Keratinocyte (primary cell): ENCODE measurements around the gene PIGBOS1. TPM values are rescaled to one million over a fixed set of nuclear protein-coding genes. Genes with fewer than 3 reads are reported as not detected.

Experiments
- DNase-seq: peaks from one replicate; pipeline ENCODE4 v3.0.0-alpha.2; 2011; ENCODE audit warnings: low read depth, missing footprints, low spot score
- FAIRE-seq: peaks from 2 replicates; lab custom pipeline; 2011; peaks lifted over from hg19 to GRCh38; lab: Jason Lieb, UNC
- H2AFZ ChIP-seq: 2 replicates; pipeline ENCODE4 v1.6.0; 2012; ENCODE audit warnings: low read length, control low read depth, inconsistent platforms; ENCODE audit not compliant: control insufficient read depth
- H3K27ac ChIP-seq: 2 replicates; pipeline ENCODE4 v1.5.1; 2011; ENCODE audit warnings: low read length; ENCODE audit not compliant: control insufficient read depth, insufficient read depth
- H3K27me3 ChIP-seq: 3 replicates; pipeline ENCODE4 v1.6.0; 2011; ENCODE audit warnings: low read length; ENCODE audit not compliant: control insufficient read depth, insufficient read depth; ENCODE audit errors: extremely low read depth
- H3K36me3 ChIP-seq, 2 experiments: 2 replicates in 1 of 2; 3 replicates in 1 of 2; pipeline ENCODE4 v1.5.1; 2011; ENCODE audit warnings: low read length in 2 of 2, mild to moderate bottlenecking in 1 of 2; ENCODE audit not compliant: control insufficient read depth in 2 of 2, insufficient read depth in 2 of 2; ENCODE audit errors: extremely low read depth in 1 of 2
- H3K4me1 ChIP-seq: 3 replicates; pipeline ENCODE4 v1.5.1; 2011; ENCODE audit warnings: low read length; ENCODE audit not compliant: control insufficient read depth, insufficient read depth; ENCODE audit errors: extremely low read depth
- H3K4me2 ChIP-seq: 3 replicates; pipeline ENCODE4 v1.6.0; 2011; ENCODE audit warnings: low read depth, low read length; ENCODE audit not compliant: control insufficient read depth, insufficient read depth; ENCODE audit errors: extremely low read depth
- H3K4me3 ChIP-seq, 3 experiments: fragments of 200-600 bp in 1 of 3; sonication (generic) in 1 of 3; 2 replicates in 2 of 3; 3 replicates in 1 of 3; pipeline ENCODE4 v1.5.1; 2011 to 2016; ENCODE audit warnings: low read length in 3 of 3, mild to moderate bottlenecking in 3 of 3, control low read depth in 2 of 3, inconsistent platforms in 1 of 3, low read depth in 1 of 3, mixed read lengths in 1 of 3, mixed run types in 1 of 3, moderate library complexity in 1 of 3; ENCODE audit not compliant: control insufficient read depth in 2 of 3, insufficient read depth in 2 of 3; ENCODE audit errors: extremely low read depth in 1 of 3
- H3K79me2 ChIP-seq: 2 replicates; pipeline ENCODE4 v1.6.0; 2012; ENCODE audit warnings: low read length; ENCODE audit not compliant: control insufficient read depth, insufficient read depth
- H3K9ac ChIP-seq: 3 replicates; pipeline ENCODE4 v1.6.0; 2011; ENCODE audit warnings: low read length; ENCODE audit not compliant: control insufficient read depth, insufficient read depth; ENCODE audit errors: extremely low read depth
- H3K9me1 ChIP-seq: 3 replicates; pipeline ENCODE4 v1.6.0; 2011; ENCODE audit warnings: low read length; ENCODE audit not compliant: control insufficient read depth, insufficient read depth; ENCODE audit errors: extremely low read depth
- H3K9me3 ChIP-seq: 2 replicates; pipeline ENCODE4 v1.5.1; 2012; ENCODE audit warnings: low read depth, low read length; ENCODE audit not compliant: control insufficient read depth
- H4K20me1 ChIP-seq: 3 replicates; pipeline ENCODE4 v1.6.0; 2011; ENCODE audit warnings: low read length; ENCODE audit not compliant: control insufficient read depth, insufficient read depth; ENCODE audit errors: extremely low read depth
- EZH2 ChIP-seq: IDR thresholded peaks from one replicate; pipeline ENCODE4 v1.6.1; 2012; ENCODE audit warnings: inconsistent platforms, mild to moderate bottlenecking, low read length, moderate library complexity
- dilution Hi-C: fragments of 300-500 bp; cut with MboI; formaldehyde crosslinking; loops from one replicate; pipeline ENCODE4 v1.7.0; 2020; ENCODE audit warnings: low sequenced_read_pairs; ENCODE audit not compliant: extremely low pct_ligation_motif_present
- polyA plus RNA-seq, 5 experiments: library from polyadenylated mRNA; depleted of rRNA in 3 of 5; stranded (reverse) in 3 of 5; stranded (forward) in 1 of 5; unstranded in 1 of 5; fragments of >200 nt; gene quantifications; 1 replicate in 1 of 5; 2 replicates in 3 of 5; 3 replicates in 1 of 5; pipeline versions ENCODE4 v1.2.1 to v1.2.3, GENCODE V29; 2011 to 2012; ENCODE audit warnings: missing spikeins in 2 of 5, low read depth in 1 of 5, low replicate concordance in 1 of 5
- TF ChIP-seq, protein P1 (sequence below), 3 experiments: IDR thresholded peaks in 1 of 3; conservative IDR thresholded peaks in 1 of 3; optimal IDR thresholded peaks in 1 of 3; 2 replicates in 2 of 3; 3 replicates in 1 of 3; pipeline versions ENCODE3 to v1.5.1; 2011; ENCODE audit warnings: low read length in 3 of 3, mild to moderate bottlenecking in 3 of 3, moderate library complexity in 2 of 3, control low read depth in 1 of 3, inconsistent platforms in 1 of 3; ENCODE audit not compliant: insufficient read depth in 2 of 3; ENCODE audit errors: extremely low read depth in 1 of 3

The PIGBOS1 gene
- polyA plus RNA-seq, 1 donor (not counting 4 experiments of a cell fraction or from before 2014, with no cell fraction given), result 8.6 TPM

DNA sequence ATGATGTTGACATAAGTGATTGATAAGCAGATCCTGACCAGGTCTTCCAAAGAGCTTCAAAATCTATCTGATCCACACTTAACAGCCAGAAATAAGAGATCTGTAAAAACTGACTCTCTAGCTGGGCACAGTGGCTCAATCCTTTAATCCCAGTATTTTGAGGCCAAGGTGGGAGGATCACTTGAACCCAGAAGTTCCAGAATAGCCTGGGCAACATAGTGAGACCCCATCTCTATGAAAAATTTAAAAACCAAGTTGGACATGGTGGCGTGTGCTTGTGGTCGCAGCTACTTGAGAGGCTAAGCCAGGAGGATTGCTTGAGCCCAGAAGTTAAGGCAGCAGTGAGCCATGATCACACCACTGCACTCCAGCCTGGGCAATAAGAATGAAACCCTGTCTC, 43.7 kb upstream of the PIGBOS1 start:
- Histone ChIP-seq H3K9ac (no peak overlapping the region), H3K4me1 (no peaks in the 10 kb centered on the region), H3K27me3 (no peaks in the 10 kb centered on the region), H3K9me3 (no peaks in the 10 kb centered on the region), H4K20me1 (no peaks in the 10 kb centered on the region), H3K4me2 (no peak overlapping the region), H3K36me3 (no peaks in the 10 kb centered on the region), H3K4me3 (no peak overlapping the region), H2AFZ (no peak overlapping the region), H3K9me1 (no peaks in the 10 kb centered on the region), H3K79me2 (no peaks in the 10 kb centered on the region), H3K27ac (no peak overlapping the region)
- no peak for DNase-seq
- dilution Hi-C loops, result no loop called here
- no peak for TF ChIP-seq EZH2
- TF ChIP-seq, protein P1, sequence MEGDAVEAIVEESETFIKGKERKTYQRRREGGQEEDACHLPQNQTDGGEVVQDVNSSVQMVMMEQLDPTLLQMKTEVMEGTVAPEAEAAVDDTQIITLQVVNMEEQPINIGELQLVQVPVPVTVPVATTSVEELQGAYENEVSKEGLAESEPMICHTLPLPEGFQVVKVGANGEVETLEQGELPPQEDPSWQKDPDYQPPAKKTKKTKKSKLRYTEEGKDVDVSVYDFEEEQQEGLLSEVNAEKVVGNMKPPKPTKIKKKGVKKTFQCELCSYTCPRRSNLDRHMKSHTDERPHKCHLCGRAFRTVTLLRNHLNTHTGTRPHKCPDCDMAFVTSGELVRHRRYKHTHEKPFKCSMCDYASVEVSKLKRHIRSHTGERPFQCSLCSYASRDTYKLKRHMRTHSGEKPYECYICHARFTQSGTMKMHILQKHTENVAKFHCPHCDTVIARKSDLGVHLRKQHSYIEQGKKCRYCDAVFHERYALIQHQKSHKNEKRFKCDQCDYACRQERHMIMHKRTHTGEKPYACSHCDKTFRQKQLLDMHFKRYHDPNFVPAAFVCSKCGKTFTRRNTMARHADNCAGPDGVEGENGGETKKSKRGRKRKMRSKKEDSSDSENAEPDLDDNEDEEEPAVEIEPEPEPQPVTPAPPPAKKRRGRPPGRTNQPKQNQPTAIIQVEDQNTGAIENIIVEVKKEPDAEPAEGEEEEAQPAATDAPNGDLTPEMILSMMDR (optimal IDR thresholded peaks at IDR 0.05 in 1 of 3, IDR thresholded peaks at IDR 0.05 in 1 of 3, conservative IDR thresholded peaks at IDR 0.05 in 1 of 3; ENCODE audit: extremely low read depth in 1 of 3, insufficient read depth in 2 of 3, low read length in 3 of 3), result no peak
- no peak for FAIRE-seq

DNA sequence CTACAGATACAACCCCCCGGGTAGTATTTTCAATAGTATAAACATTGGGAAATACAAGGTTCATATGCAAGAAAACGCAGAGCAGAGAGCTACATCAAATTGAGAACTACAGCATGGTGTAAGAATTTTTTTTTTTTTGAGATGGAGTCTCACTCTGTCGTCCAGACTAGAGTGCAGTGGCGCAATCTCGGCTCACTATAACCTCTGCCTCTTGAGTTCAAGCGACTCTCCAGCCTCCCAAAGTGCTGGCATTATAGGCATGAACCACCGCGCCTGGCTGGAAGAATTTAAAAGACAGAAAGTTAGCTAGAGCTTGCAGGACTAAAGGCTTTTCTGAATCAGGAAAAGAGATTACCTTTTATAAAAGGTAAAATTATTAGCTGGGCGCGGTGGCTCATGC, 42.1 kb upstream of the PIGBOS1 start:
- Histone ChIP-seq H4K20me1 (no peaks in the 10 kb centered on the region), H3K36me3 (peaks cover 0 to 1% of the 10 kb centered on the region in 2 experiments), H3K4me2 (no peak overlapping the region), H2AFZ (no peak overlapping the region), H3K27me3 (no peaks in the 10 kb centered on the region), H3K9ac (no peak overlapping the region), H3K9me1 (no peaks in the 10 kb centered on the region), H3K4me1 (no peaks in the 10 kb centered on the region), H3K27ac (no peak overlapping the region), H3K9me3 (no peaks in the 10 kb centered on the region), H3K4me3 (no peak overlapping the region), H3K79me2 (no peaks in the 10 kb centered on the region)
- DNase-seq, result no peak
- dilution Hi-C loops, result no loop called here
- FAIRE-seq, result no peak
- no peak for TF ChIP-seq EZH2
- TF ChIP-seq, protein P1 (optimal IDR thresholded peaks at IDR 0.05 in 1 of 3, IDR thresholded peaks at IDR 0.05 in 1 of 3, conservative IDR thresholded peaks at IDR 0.05 in 1 of 3; ENCODE audit: extremely low read depth in 1 of 3, insufficient read depth in 2 of 3, low read length in 3 of 3), result no peak
